ENCODE measurements around the gene CTPS2. TPM values are rescaled to one million over a fixed set of nuclear protein-coding genes. Genes with fewer than 3 reads are reported as not detected.

The CTPS2 gene
- total and polyA plus RNA-seq, 2 experiments from 2014 or later: 10.4 to 35.5 TPM

DNA sequence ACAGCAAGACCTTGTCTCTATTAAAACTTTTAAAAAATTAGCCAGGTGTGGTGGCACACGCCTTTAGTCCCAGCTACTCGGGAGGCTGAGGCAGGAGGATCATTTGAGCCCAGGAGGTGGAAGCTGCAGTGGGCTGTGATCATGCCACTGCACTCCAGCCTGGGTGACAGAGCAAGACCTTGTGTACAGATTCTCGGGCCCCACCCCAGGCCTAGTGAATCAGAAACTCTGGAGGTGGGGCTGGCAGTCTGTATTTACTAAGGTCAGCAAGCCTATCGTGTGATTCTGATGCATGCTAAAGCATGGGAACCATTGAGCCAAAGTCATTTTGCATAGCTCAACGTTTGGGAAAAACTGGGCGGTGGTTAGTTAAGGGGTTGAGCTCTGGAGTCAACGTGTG lies 59.0 kb downstream of the CTPS2 start:
- H3K79me2 ChIP-seq (replicated peaks; ENCODE audit: insufficient read depth): no peaks in the 10 kb centered on the region
- no peak overlapping the region for H3K4me3 Mint-ChIP-seq
- TF ChIP-seq ZNF331 (CRISPR knock-in tag; IDR thresholded peaks at IDR 0.05; ENCODE audit: low read depth) (no peak), CREB1 (CRISPR knock-in tag; IDR thresholded peaks at IDR 0.05; ENCODE audit: low read depth) (no peak), EZH2phosphoT487 (IDR thresholded peaks at IDR 0.05; ENCODE audit: unreplicated experiment) (no peak), STAT1 (IDR thresholded peaks at IDR 0.05; ENCODE audit: unreplicated experiment) (no peak)
- TF ChIP-seq, protein P1, sequence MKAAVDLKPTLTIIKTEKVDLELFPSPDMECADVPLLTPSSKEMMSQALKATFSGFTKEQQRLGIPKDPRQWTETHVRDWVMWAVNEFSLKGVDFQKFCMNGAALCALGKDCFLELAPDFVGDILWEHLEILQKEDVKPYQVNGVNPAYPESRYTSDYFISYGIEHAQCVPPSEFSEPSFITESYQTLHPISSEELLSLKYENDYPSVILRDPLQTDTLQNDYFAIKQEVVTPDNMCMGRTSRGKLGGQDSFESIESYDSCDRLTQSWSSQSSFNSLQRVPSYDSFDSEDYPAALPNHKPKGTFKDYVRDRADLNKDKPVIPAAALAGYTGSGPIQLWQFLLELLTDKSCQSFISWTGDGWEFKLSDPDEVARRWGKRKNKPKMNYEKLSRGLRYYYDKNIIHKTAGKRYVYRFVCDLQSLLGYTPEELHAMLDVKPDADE (IDR thresholded peaks at IDR 0.05): no peak
- TF ChIP-seq, protein P2, sequence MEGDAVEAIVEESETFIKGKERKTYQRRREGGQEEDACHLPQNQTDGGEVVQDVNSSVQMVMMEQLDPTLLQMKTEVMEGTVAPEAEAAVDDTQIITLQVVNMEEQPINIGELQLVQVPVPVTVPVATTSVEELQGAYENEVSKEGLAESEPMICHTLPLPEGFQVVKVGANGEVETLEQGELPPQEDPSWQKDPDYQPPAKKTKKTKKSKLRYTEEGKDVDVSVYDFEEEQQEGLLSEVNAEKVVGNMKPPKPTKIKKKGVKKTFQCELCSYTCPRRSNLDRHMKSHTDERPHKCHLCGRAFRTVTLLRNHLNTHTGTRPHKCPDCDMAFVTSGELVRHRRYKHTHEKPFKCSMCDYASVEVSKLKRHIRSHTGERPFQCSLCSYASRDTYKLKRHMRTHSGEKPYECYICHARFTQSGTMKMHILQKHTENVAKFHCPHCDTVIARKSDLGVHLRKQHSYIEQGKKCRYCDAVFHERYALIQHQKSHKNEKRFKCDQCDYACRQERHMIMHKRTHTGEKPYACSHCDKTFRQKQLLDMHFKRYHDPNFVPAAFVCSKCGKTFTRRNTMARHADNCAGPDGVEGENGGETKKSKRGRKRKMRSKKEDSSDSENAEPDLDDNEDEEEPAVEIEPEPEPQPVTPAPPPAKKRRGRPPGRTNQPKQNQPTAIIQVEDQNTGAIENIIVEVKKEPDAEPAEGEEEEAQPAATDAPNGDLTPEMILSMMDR (conservative IDR thresholded peaks at IDR 0.05; ENCODE audit: low read depth in 2 of 2): no peak
- TF ChIP-seq, protein P3, sequence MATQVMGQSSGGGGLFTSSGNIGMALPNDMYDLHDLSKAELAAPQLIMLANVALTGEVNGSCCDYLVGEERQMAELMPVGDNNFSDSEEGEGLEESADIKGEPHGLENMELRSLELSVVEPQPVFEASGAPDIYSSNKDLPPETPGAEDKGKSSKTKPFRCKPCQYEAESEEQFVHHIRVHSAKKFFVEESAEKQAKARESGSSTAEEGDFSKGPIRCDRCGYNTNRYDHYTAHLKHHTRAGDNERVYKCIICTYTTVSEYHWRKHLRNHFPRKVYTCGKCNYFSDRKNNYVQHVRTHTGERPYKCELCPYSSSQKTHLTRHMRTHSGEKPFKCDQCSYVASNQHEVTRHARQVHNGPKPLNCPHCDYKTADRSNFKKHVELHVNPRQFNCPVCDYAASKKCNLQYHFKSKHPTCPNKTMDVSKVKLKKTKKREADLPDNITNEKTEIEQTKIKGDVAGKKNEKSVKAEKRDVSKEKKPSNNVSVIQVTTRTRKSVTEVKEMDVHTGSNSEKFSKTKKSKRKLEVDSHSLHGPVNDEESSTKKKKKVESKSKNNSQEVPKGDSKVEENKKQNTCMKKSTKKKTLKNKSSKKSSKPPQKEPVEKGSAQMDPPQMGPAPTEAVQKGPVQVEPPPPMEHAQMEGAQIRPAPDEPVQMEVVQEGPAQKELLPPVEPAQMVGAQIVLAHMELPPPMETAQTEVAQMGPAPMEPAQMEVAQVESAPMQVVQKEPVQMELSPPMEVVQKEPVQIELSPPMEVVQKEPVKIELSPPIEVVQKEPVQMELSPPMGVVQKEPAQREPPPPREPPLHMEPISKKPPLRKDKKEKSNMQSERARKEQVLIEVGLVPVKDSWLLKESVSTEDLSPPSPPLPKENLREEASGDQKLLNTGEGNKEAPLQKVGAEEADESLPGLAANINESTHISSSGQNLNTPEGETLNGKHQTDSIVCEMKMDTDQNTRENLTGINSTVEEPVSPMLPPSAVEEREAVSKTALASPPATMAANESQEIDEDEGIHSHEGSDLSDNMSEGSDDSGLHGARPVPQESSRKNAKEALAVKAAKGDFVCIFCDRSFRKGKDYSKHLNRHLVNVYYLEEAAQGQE (IDR thresholded peaks at IDR 0.05; ENCODE audit: unreplicated experiment): no peak
- no peak overlapping the region for H3K4me3 ChIP-seq
- H3K27me3 Mint-ChIP-seq (ENCODE audit: insufficient read depth, low read depth, poor library complexity): peaks cover 7% of the 10 kb centered on the region
- H3K9me3 Mint-ChIP-seq: no peaks in the 10 kb centered on the region; the same call in 2 of the 3 replicates
- H3K9me2 ChIP-seq (ENCODE audit: insufficient read depth): no peaks in the 10 kb centered on the region
- H4K20me1 ChIP-seq (replicated peaks; ENCODE audit: insufficient read depth): no peaks in the 10 kb centered on the region
- DNase-seq (ENCODE audit: low spot score) (no peak), ATAC-seq (no peak)
- H3K4me1 Mint-ChIP-seq: peaks cover 14% of the 10 kb centered on the region
- H3K36me3 ChIP-seq (ENCODE audit: insufficient read depth): no peaks in the 10 kb centered on the region
- peaks cover 30% of the 10 kb centered on the region for H3K36me3 Mint-ChIP-seq (ENCODE audit: low read depth)
- no peaks in the 10 kb centered on the region for H3F3A ChIP-seq (replicated peaks; ENCODE audit: low read depth)
- no peak overlapping the region for H3K4me2 ChIP-seq
- H3K27me3 ChIP-seq (ENCODE audit: insufficient read depth): no peaks in the 10 kb centered on the region
- H3K4me1 ChIP-seq (ENCODE audit: insufficient read depth): peaks cover 6% of the 10 kb centered on the region; the same call in 1 of the 2 replicates
- no peak overlapping the region for H3K27ac ChIP-seq (ENCODE audit: low read depth)
- no peak overlapping the region for H3K27ac Mint-ChIP-seq
- H2AFZ ChIP-seq: no peak overlapping the region

DNA sequence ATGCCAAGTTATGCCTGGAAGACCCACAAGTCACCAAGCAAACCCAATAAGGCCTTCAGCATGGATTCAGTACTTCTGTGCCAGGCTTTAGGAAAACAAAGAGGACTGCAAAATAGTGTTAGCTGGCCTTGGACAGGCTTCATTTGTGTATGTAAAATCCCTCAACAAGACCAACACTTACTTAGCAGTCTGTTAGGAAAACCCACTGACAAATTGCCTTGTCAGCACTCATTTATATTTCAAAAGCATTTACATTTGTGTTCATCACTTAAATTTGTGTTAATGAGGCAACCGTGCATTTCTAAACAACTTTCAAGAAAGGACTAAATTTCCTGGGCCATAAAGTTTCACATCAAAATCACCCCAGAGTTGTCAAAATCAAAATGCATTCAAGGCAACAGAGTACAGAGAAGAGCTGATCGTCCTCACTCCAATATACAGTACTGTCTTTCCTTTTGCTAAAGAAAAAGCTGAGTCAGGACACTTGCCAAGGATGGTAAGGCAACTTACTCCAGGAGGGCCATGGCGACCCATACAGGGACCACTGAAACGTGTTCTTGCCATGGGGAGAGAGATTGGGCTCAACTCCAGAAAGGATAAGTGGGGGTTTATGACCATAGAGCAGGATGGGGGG lies 61.0 kb downstream of the CTPS2 start:
- Histone ChIP-seq H3F3A (replicated peaks; ENCODE audit: low read depth) (no peaks in the 10 kb centered on the region), H3K4me1 (ENCODE audit: insufficient read depth) (peaks cover 6% of the 10 kb centered on the region; the same call in 1 of the 2 replicates), H3K36me3 (ENCODE audit: insufficient read depth) (no peaks in the 10 kb centered on the region), H3K27ac (ENCODE audit: low read depth) (0 out of 2 replicates have a peak overlapping the region, but pooled peaks have one; percentile 61), H3K27me3 (ENCODE audit: insufficient read depth) (no peaks in the 10 kb centered on the region), H3K4me3 (no peak overlapping the region), H3K4me2 (no peak overlapping the region), H3K9me2 (ENCODE audit: insufficient read depth) (no peaks in the 10 kb centered on the region), H4K20me1 (replicated peaks; ENCODE audit: insufficient read depth) (no peaks in the 10 kb centered on the region), H2AFZ (no peak overlapping the region), H3K79me2 (replicated peaks; ENCODE audit: insufficient read depth) (no peaks in the 10 kb centered on the region)
- Mint-ChIP-seq H3K4me1 (peaks cover 14% of the 10 kb centered on the region), H3K27me3 (ENCODE audit: insufficient read depth, low read depth, poor library complexity) (peaks cover 7% of the 10 kb centered on the region), H3K36me3 (ENCODE audit: low read depth) (peaks cover 31% of the 10 kb centered on the region), H3K4me3 (no peak overlapping the region), H3K27ac (peak overlapping the region; percentile 56), H3K9me3 (no peaks in the 10 kb centered on the region; the same call in 2 of the 3 replicates)
- DNase-seq (ENCODE audit: low spot score): no peak
- no peak for ATAC-seq
- no peak for TF ChIP-seq JUNB (IDR thresholded peaks at IDR 0.05; ENCODE audit: unreplicated experiment)
- TF ChIP-seq EZH2phosphoT487 (IDR thresholded peaks at IDR 0.05; ENCODE audit: unreplicated experiment): no peak
- TF ChIP-seq, protein P3 (IDR thresholded peaks at IDR 0.05; ENCODE audit: unreplicated experiment): no peak
